PC-3 (cell line): ENCODE measurements around the gene SLC9A6. TPM values are rescaled to one million over a fixed set of nuclear protein-coding genes. Genes with fewer than 3 reads are reported as not detected.

ENCODE experiments used
- ATAC-seq: fragments of 200-7000 bp; cut with Tn5 transposase; 2 replicates; pipeline ENCODE4 v1.9.1; 2020; ENCODE audit warnings: mild to moderate bottlenecking, moderate library complexity
- BruUV-seq: library from RNA; stranded (reverse); fragments of 400-500 nt; replicated peaks from 2 replicates; lab custom pipeline; 2021; lab: Mats Ljungman, UMichigan
- CTCF ChIA-PET: fragments of 300-600 bp; sonication (Branson Sonifier 250); formaldehyde crosslinking; loops from one replicate; lab custom pipeline; 2022; ENCODE audit warnings: antibody characterized with exemption; lab: Charles Lee
- POLR2A ChIA-PET: fragments of 300-600 bp; sonication (Branson Sonifier 250); formaldehyde crosslinking; loops from one replicate; lab custom pipeline; 2022; ENCODE audit warnings: antibody characterized with exemption; ENCODE audit not compliant: unreplicated experiment; lab: Charles Lee
- DNase-seq: peaks from one replicate; pipeline ENCODE4 v3.0.0-alpha.2; 2015
- H2AFZ ChIP-seq: fragments of 300-600 bp; sonication (generic); 2 replicates; pipeline ENCODE4 v1.6.0; 2016; ENCODE audit warnings: antibody characterized with exemption, low read length
- H3F3A ChIP-seq: fragments of 300-600 bp; sonication (generic); one replicate; pipeline ENCODE4 v1.6.0; 2017; ENCODE audit warnings: antibody characterized with exemption, low read length, control low read depth, mild to moderate bottlenecking; ENCODE audit not compliant: unreplicated experiment
- H3K27ac ChIP-seq: fragments of 300-600 bp; sonication (generic); 2 replicates; pipeline ENCODE4 v1.5.1; 2016; ENCODE audit warnings: mild to moderate bottlenecking, low read length
- H3K27me3 ChIP-seq: fragments of 300-600 bp; sonication (generic); 2 replicates; pipeline ENCODE4 v1.6.1; 2016; ENCODE audit warnings: low read length, mixed read lengths
- H3K36me3 ChIP-seq: fragments of 300-600 bp; sonication (generic); 2 replicates; pipeline ENCODE4 v1.6.1; 2016; ENCODE audit warnings: low read depth, mixed run types, low read length, mixed read lengths
- H3K4me1 ChIP-seq: fragments of 300-600 bp; sonication (generic); 2 replicates; pipeline ENCODE4 v1.5.1; 2016; ENCODE audit warnings: low read length; ENCODE audit not compliant: insufficient read depth
- H3K4me2 ChIP-seq: fragments of 300-600 bp; sonication (generic); 2 replicates; pipeline ENCODE4 v1.6.0; 2016; ENCODE audit warnings: low read length
- H3K4me3 ChIP-seq: fragments of 300-600 bp; sonication (generic); 2 replicates; pipeline ENCODE4 v1.5.1; 2016; ENCODE audit warnings: mild to moderate bottlenecking, low read length, mixed read lengths
- H3K79me2 ChIP-seq: fragments of 300-600 bp; sonication (generic); 2 replicates; pipeline ENCODE4 v1.6.1; 2017; ENCODE audit warnings: low read length, mixed read lengths
- H3K9ac ChIP-seq: fragments of 300-600 bp; sonication (generic); 2 replicates; pipeline ENCODE4 v1.6.0; 2016; ENCODE audit warnings: mild to moderate bottlenecking, low read length
- H3K9me2 ChIP-seq: fragments of 300-600 bp; sonication (generic); replicated peaks from 2 replicates; pipeline ENCODE4 v1.6.1; 2016; ENCODE audit warnings: mixed run types, low read length, mixed read lengths
- H3K9me3 ChIP-seq: fragments of 300-600 bp; sonication (generic); 2 replicates; pipeline ENCODE4 v1.6.1; 2016; ENCODE audit warnings: low read length, mixed read lengths
- H4K20me1 ChIP-seq: fragments of 300-600 bp; sonication (generic); 2 replicates; pipeline ENCODE4 v1.6.1; 2016; ENCODE audit warnings: low read length, mixed read lengths
- CTCF ChIP-seq: fragments of 300-600 bp; sonication (generic); conservative IDR thresholded peaks from 2 replicates; pipeline ENCODE4 v1.5.1; 2017; ENCODE audit warnings: antibody characterized with exemption, low read depth, mild to moderate bottlenecking, low read length
- EZH2 ChIP-seq: fragments of 300-600 bp; sonication (generic); IDR thresholded peaks from one replicate; pipeline ENCODE4 v1.6.1; 2017; ENCODE audit warnings: antibody characterized with exemption, mild to moderate bottlenecking, low read length; ENCODE audit not compliant: unreplicated experiment
- EZH2phosphoT487 ChIP-seq: fragments of 300-600 bp; sonication (generic); IDR thresholded peaks from 2 replicates; pipeline ENCODE4 v1.6.1; 2018; ENCODE audit warnings: mild to moderate bottlenecking, antibody characterized with exemption, low read length, borderline replicate concordance
- intact Hi-C: fragments of 100-400 bp; cut with micrococcal nuclease; formaldehyde crosslinking; loops from 2 replicates; pipeline ENCODE4 v1.9.0; 2023
- total RNA-seq: library from RNA; depleted of rRNA; stranded (reverse); fragments of >200 nt; gene quantifications from 2 replicates; pipeline ENCODE4 v1.2.3, GENCODE V29; 2014

Gene SLC9A6
- total RNA-seq, 1 experiment from 2014 or later = 14.4 TPM

- H3K27me3 ChIP-seq = no peaks in the 10 kb centered on the region
- TF ChIP-seq EZH2phosphoT487 (no peak), EZH2 (no peak), CTCF (no peak)
- DNase-seq = no peak
- peak overlapping the region; percentile 100 for H3K27ac ChIP-seq
- CTCF ChIA-PET = no interaction called here
- intact Hi-C loops = loop anchor here (5.0 kb wide), 1 partner anchor 117 kb away; no protein-coding TSS in a partner anchor
- no peak overlapping the region for H3K4me3 ChIP-seq
- H3F3A ChIP-seq = peaks cover 7% of the 10 kb centered on the region
- no peaks in the 10 kb centered on the region for H4K20me1 ChIP-seq
- H3K79me2 ChIP-seq = no peaks in the 10 kb centered on the region
- peaks cover 36% of the 10 kb centered on the region for H3K4me1 ChIP-seq
- BruUV-seq = no TSS peak
- POLR2A ChIA-PET = no interaction called here
- no peaks in the 10 kb centered on the region for H3K36me3 ChIP-seq
- H3K9ac ChIP-seq = peak overlapping the region; percentile 78
- ATAC-seq = no peak
- no peaks in the 10 kb centered on the region for H3K9me3 ChIP-seq
- H3K9me2 ChIP-seq = no peaks in the 10 kb centered on the region
- H3K4me2 ChIP-seq = no peak overlapping the region
- H2AFZ ChIP-seq = no peak overlapping the region
Observed at GRCh38 chrX:136045008-136045407, 59.8 kb downstream of the SLC9A6 start.

GRCh38 chrX:136046295-136047015, 61.2 kb downstream of the SLC9A6 start:
- ATAC-seq (peak; percentile 41), DNase-seq (peak; percentile 59)
- Histone ChIP-seq H3F3A (peaks cover 7% of the 10 kb centered on the region), H2AFZ (no peak overlapping the region), H3K27me3 (no peaks in the 10 kb centered on the region), H3K27ac (peak overlapping the region; percentile 100), H3K9me2 (no peaks in the 10 kb centered on the region), H3K4me1 (peaks cover 36% of the 10 kb centered on the region), H3K9ac (peak overlapping the region; percentile 92), H3K79me2 (no peaks in the 10 kb centered on the region), H3K36me3 (no peaks in the 10 kb centered on the region), H3K4me3 (peak overlapping the region; percentile 44; the same call in 1 of the 2 replicates), H3K4me2 (peak overlapping the region; percentile 80), H4K20me1 (no peaks in the 10 kb centered on the region), H3K9me3 (no peaks in the 10 kb centered on the region)
- ChIA-PET CTCF (interaction anchor here (0.7 kb wide), 1 partner anchor 37 kb away, joined by 3 read pairs; no protein-coding TSS in a partner anchor), POLR2A (no interaction called here)
- TSS peak; percentile 30 for BruUV-seq
- no peak for TF ChIP-seq EZH2phosphoT487
- TF ChIP-seq EZH2 = no peak
- TF ChIP-seq CTCF = no peak
- intact Hi-C loops = loop anchor here (1.0 to 5.0 kb wide), 4 partner anchors 19 to 116 kb away; no protein-coding TSS in a partner anchor
